ENCODE results near the gene FBXL22. TPM values are rescaled to one million over a fixed set of nuclear protein-coding genes. Genes with fewer than 3 reads are reported as not detected.
A peak's percentile ranks its signal among the peaks of the same experiment; 100 is the strongest.
"Not testable (repeated sequence)": the region's sequence is repeated elsewhere in the genome, so short reads cannot be mapped to it uniquely, and the experiment has no call there.

FBXL22 gene
- total RNA-seq, 1 donor = 1.3 TPM

DNA sequence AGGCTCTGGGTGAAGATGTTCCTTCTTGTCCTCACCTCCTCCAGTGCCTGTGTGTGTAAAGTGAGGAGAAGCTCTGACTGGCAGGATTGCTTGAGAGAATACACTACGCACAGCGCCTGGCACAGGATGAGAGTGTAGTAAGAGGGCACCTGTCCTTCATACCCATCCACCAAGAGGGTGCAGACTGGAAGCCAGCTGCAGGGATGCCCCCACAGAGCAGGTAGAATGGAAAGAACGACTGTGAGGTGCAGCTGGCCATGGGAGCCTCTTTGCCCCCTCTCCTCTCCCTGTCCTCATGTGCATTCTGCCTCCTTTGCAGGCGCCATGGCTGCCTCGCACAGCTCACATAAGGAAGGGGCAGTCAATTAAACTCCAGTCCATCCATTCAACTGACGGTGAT, 12.3 kb downstream of the FBXL22 start:
- no peak overlapping the region for H3K4me3 ChIP-seq (ENCODE audit: low read depth, low read length)
- TF ChIP-seq, protein P1, sequence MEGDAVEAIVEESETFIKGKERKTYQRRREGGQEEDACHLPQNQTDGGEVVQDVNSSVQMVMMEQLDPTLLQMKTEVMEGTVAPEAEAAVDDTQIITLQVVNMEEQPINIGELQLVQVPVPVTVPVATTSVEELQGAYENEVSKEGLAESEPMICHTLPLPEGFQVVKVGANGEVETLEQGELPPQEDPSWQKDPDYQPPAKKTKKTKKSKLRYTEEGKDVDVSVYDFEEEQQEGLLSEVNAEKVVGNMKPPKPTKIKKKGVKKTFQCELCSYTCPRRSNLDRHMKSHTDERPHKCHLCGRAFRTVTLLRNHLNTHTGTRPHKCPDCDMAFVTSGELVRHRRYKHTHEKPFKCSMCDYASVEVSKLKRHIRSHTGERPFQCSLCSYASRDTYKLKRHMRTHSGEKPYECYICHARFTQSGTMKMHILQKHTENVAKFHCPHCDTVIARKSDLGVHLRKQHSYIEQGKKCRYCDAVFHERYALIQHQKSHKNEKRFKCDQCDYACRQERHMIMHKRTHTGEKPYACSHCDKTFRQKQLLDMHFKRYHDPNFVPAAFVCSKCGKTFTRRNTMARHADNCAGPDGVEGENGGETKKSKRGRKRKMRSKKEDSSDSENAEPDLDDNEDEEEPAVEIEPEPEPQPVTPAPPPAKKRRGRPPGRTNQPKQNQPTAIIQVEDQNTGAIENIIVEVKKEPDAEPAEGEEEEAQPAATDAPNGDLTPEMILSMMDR (IDR thresholded peaks at IDR 0.05; ENCODE audit: insufficient read depth, low read depth, low read length) = no peak
- DNase-seq (ENCODE audit: low read depth) = no peak

DNA sequence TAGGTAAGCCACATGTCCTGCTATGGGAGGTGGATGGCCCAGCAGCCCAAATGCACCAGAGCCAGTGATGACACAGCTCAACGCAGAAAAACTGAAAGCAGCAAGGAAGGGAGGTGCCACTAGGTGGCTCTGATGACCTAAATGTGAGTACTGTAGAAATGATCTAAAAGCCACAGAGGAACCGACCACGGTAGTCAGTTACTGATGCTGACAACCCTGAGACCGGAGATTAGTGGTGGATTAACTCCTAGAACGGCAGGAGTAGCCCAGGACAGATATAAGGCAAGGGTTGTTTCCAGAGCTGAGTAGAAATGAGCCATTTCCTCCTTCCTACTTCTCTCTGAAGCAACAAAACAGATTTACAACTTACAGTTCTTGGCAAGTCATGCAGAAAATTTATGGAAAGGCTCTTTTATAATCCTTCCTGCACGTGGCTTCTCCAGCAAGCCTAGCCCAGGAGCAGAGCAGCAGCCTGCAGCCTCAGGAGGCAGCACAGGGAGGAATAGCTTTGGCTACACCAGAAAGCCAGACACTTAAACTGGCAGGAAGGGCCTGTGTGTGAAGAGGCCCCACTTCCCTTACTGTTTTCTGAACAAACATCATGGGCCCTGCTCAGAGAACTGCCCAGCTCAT, 13.1 kb downstream of the FBXL22 start:
- peak; percentile 97 for DNase-seq (ENCODE audit: low read depth)
- no peak overlapping the region for H3K4me3 ChIP-seq (ENCODE audit: low read depth, low read length)
- TF ChIP-seq, protein P1 (IDR thresholded peaks at IDR 0.05; ENCODE audit: insufficient read depth, low read depth, low read length) = peak; percentile 85

DNA sequence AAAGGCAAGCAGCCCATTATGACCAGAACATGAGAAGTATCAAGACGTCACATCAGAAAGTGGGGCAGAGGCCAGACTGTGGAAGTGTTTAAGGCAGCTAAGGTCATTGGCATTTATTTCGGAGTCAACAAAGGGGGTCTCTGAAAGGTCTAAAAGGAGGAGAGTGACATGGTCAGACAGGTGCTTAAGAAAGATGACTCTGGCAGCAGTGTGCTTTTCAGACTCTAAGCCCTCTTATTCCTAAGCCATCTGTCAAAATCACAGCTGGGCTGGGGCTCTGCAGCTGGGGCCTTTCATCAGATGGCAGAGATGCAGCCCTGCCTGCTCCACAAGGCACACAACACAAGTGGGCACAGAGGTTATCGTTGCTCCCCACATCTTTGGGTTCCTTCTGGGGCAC, 14.0 kb downstream of the FBXL22 start:
- TF ChIP-seq, protein P1 (IDR thresholded peaks at IDR 0.05; ENCODE audit: insufficient read depth, low read depth, low read length) = no peak
- no peak for DNase-seq (ENCODE audit: low read depth)
- no peak overlapping the region for H3K4me3 ChIP-seq (ENCODE audit: low read depth, low read length)

DNA sequence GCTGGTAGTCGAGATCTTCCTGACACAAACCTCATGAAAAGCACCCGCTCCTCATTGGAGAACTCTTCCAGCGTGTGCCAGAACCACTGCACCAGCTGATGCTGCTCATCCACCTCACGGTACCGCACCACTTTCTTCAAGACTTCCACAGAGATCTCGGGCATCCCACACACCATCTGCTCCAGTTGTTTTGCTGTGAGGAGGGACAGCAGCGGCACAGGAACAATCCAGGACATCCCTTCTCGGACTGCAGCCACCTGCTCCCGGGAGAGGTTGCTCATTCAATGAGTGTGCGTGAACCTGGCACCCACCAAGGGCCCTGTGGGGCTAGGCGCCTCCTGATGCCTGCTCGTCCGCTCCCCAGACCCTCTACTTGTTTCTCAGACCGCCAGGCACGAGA, 15.1 kb downstream of the FBXL22 start:
- H3K4me3 ChIP-seq (ENCODE audit: low read depth, low read length) = no peak overlapping the region
- TF ChIP-seq, protein P1 (IDR thresholded peaks at IDR 0.05; ENCODE audit: insufficient read depth, low read depth, low read length) = no peak
- DNase-seq (ENCODE audit: low read depth) = no peak

DNA sequence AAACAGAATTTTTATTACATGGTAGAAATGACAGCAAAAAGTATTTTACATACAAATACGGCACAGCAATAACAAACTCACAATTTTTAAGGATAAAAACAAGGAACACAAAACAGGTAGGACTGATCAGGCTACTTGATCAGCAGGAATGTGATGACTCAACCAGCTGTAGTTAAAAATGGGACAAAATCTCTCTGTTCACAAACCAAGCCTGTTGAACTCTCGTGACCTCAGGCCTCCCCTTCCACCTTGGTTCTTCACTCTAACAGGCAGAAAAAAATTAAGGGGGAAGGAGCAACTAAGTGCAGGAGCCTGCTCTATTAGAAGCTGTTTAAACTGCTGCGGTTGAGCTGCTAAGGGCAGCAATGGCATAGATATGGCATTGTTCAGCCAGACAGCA, 18.7 kb downstream of the FBXL22 start:
- H3K4me3 ChIP-seq (ENCODE audit: low read depth, low read length) = no peak overlapping the region
- no peak for DNase-seq (ENCODE audit: low read depth)
- TF ChIP-seq, protein P1 (IDR thresholded peaks at IDR 0.05; ENCODE audit: insufficient read depth, low read depth, low read length) = no peak

DNA sequence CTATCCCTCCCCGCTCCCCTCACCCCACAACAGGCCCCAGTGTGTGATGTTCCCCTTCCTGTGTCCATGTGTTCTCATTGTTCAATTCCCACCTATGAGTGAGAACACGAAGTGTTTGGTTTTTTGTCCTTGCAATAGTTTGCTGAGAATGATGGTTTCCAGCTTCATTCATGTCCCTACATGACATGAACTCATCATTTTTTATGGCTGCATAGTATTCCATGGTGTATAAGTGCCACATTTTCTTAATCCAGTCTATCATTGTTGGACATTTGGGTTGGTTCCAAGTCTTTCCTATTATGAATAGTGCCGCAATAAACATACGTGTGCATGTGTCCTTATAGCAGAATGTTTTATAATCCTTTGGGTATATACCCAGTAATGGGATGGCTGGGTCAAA, 20.0 kb downstream of the FBXL22 start:
- DNase-seq (ENCODE audit: low read depth) = not testable (repeated sequence)

DNA sequence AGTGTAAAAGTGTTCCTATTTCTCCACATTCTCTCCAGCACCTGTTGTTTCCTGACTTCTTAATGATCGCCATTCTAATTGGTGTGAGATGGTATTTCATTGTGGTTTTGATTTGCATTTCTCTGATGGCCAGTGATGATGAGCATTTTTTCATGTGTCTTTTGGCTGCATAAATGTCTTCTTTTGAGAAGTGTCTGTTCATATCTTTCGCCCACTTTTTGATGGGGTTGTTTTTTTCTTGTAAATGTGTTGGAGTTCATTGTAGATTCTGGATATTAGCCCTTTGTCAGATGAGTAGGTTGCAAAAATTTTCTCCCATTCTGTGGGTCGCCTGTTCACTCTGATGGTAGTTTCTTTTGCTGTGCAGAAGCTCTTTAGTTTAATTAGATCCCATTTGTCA, 20.4 kb downstream of the FBXL22 start:
- not testable (repeated sequence) for H3K4me3 ChIP-seq (ENCODE audit: low read depth, low read length); DNase-seq (ENCODE audit: low read depth)

More for the DNA sequence above, 20.0 kb downstream of the FBXL22 start:
- H3K4me3 ChIP-seq (ENCODE audit: low read depth, low read length) = not testable (repeated sequence)

DNA sequence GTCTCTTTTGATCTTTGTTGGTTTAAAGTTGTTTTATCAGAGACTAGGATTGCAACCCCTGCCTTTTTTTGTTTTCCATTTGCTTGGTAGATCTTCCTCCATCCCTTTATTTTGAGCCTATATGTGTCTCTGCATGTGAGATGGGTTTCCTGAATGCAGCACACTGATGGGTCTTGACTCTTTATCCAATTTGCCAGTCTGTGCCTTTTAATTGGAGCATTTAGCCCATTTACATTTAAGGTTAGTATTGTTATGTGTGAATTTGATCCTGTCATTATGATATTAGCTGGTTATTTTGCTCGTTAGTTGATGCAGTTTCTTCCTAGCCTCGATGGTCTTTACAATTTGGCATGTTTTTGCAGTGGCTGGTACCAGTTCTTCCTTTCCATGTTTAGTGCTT, 23.6 kb downstream of the FBXL22 start:
- not testable (repeated sequence) for DNase-seq (ENCODE audit: low read depth); H3K4me3 ChIP-seq (ENCODE audit: low read depth, low read length)

Measured in fibroblast of villous mesenchyme (primary cell).